Glutamatergic neuron (in vitro differentiated cells): ENCODE results near the gene CYTH1. TPM values are rescaled to one million over a fixed set of nuclear protein-coding genes. Genes with fewer than 3 reads are reported as not detected.

ENCODE experiments used
- DNase-seq: peaks from one replicate; pipeline ENCODE4 v3.0.0; 2022
- H3K27ac Mint-ChIP-seq: one replicate; pipeline ENCODE4 v1.8.0; 2020; ENCODE audit warnings: mild to moderate bottlenecking, mixed read lengths, inconsistent platforms; ENCODE audit not compliant: unreplicated experiment
- H3K27me3 Mint-ChIP-seq: one replicate; pipeline ENCODE4 v1.8.0; 2020; ENCODE audit warnings: mild to moderate bottlenecking, moderate library complexity, mixed read lengths, inconsistent platforms; ENCODE audit not compliant: unreplicated experiment
- H3K36me3 Mint-ChIP-seq: one replicate; pipeline ENCODE4 v1.8.0; 2020; ENCODE audit warnings: mild to moderate bottlenecking, mixed read lengths, inconsistent platforms; ENCODE audit not compliant: unreplicated experiment
- H3K4me1 Mint-ChIP-seq: one replicate; pipeline ENCODE4 v1.8.0; 2020; ENCODE audit warnings: mild to moderate bottlenecking, low read depth, mixed read lengths, inconsistent platforms; ENCODE audit not compliant: unreplicated experiment
- H3K4me3 Mint-ChIP-seq: one replicate; pipeline ENCODE4 v1.8.0; 2020; ENCODE audit warnings: mild to moderate bottlenecking, mixed read lengths, inconsistent platforms; ENCODE audit not compliant: unreplicated experiment
- H3K9me3 Mint-ChIP-seq: one replicate; pipeline ENCODE4 v1.8.0; 2020; ENCODE audit warnings: mild to moderate bottlenecking, moderate library complexity, mixed read lengths, inconsistent platforms; ENCODE audit not compliant: unreplicated experiment
- total RNA-seq: library from RNA; stranded (reverse); fragmentation: NEBNext Ultra II Directional; extraction: Animal tissue kit (Norgen Biotek cat#: 25700); gene quantifications from one replicate; pipeline ENCODE4 v1.2.1, GENCODE V29; 2021; ENCODE audit not compliant: unreplicated experiment
- TF ChIP-seq, protein P1 (sequence below): fragments of 200-600 bp; sonication (generic); IDR thresholded peaks from one replicate; pipeline ENCODE4 v1.5.0; 2021; ENCODE audit not compliant: partially characterized antibody, unreplicated experiment

CYTH1 gene
- total RNA-seq, 1 donor from 2014 or later = 57.2 TPM

DNA sequence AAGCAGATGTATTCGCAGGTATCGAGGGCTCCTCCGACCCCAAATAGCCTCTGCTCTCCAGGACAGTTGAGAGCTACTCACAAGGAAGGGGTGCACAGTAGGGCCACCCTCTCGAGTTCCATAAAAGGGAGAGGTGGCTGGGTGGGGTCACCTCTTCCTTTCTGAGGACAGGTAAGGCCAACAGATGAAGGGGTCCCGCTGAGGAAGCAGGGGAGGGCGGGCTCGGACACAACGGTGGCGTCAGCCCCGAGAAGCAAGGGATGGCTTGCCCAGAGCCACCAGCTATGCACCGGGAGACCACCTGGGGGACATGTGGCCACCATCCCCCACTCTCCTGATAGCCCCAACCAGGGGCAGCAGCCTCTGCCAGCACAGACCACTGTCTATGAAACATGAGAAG lies 15.1 kb upstream of the CYTH1 start:
- peaks cover 4% of the 10 kb centered on the region for H3K36me3 Mint-ChIP-seq
- TF ChIP-seq, protein P1, sequence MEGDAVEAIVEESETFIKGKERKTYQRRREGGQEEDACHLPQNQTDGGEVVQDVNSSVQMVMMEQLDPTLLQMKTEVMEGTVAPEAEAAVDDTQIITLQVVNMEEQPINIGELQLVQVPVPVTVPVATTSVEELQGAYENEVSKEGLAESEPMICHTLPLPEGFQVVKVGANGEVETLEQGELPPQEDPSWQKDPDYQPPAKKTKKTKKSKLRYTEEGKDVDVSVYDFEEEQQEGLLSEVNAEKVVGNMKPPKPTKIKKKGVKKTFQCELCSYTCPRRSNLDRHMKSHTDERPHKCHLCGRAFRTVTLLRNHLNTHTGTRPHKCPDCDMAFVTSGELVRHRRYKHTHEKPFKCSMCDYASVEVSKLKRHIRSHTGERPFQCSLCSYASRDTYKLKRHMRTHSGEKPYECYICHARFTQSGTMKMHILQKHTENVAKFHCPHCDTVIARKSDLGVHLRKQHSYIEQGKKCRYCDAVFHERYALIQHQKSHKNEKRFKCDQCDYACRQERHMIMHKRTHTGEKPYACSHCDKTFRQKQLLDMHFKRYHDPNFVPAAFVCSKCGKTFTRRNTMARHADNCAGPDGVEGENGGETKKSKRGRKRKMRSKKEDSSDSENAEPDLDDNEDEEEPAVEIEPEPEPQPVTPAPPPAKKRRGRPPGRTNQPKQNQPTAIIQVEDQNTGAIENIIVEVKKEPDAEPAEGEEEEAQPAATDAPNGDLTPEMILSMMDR = no peak

DNA sequence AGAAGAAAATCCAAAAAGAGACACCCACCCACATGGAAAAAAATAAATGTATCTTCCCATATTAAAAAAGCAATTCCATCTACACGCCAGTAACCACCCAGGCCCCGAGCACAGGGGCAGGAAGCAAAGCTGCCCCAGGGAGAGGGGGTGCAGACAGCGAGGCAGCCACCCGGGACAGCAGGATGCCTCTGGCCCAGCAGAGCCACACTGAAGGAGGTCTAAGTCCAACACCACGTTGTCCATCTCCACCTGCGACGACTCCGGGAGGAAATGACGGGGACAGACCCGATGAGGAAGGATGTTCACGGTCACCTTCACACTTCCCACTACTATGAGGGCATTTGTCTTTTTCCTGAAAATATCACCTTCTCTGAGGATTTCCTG lies 14.4 kb upstream of the CYTH1 start:
- Mint-ChIP-seq H3K27ac (no peak overlapping the region), H3K4me3 (no peak overlapping the region), H3K36me3 (peaks cover 4% of the 10 kb centered on the region), H3K27me3 (peaks cover 6% of the 10 kb centered on the region), H3K4me1 (peaks cover 8% of the 10 kb centered on the region), H3K9me3 (peaks cover 3% of the 10 kb centered on the region)
- no peak for DNase-seq
- TF ChIP-seq, protein P1 = no peak

More for the DNA sequence above, 15.1 kb upstream of the CYTH1 start:
- Mint-ChIP-seq H3K9me3 (peaks cover 1% of the 10 kb centered on the region), H3K4me1 (peaks cover 2% of the 10 kb centered on the region), H3K27me3 (peaks cover 6% of the 10 kb centered on the region), H3K27ac (no peak overlapping the region), H3K4me3 (no peak overlapping the region)
- DNase-seq = no peak

DNA sequence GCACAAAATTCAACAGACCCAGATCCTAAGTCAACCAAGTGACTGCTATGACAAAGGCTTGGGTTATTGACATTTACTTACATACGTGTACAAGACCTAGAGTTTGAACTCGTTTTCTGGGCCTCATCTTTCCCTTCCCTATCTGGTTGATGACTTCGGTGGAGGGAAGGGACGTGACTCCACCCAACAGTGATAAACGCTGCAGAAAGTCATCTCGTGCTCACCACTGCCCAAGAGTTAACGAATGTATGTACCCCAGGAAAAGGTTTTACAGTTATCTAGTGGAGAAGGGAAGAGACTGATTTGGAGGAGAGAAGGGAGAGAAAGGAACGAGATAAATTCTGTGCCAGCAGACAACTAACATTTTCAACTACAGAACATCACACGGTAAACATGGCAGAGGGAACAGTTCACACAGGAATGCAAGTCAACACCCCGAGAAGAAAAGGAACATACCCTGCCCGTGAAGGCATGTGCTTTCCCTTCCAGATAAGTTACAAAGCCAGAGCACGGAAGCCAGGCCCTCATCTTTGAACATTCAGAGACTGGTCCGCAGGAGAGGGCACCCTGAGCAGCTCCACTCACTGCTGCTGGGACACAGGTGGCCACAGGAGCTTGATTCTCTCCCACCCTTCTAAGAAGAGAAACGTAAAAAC lies 13.9 kb upstream of the CYTH1 start:
- H3K27me3 Mint-ChIP-seq = peaks cover 6% of the 10 kb centered on the region
- no peak for DNase-seq

DNA sequence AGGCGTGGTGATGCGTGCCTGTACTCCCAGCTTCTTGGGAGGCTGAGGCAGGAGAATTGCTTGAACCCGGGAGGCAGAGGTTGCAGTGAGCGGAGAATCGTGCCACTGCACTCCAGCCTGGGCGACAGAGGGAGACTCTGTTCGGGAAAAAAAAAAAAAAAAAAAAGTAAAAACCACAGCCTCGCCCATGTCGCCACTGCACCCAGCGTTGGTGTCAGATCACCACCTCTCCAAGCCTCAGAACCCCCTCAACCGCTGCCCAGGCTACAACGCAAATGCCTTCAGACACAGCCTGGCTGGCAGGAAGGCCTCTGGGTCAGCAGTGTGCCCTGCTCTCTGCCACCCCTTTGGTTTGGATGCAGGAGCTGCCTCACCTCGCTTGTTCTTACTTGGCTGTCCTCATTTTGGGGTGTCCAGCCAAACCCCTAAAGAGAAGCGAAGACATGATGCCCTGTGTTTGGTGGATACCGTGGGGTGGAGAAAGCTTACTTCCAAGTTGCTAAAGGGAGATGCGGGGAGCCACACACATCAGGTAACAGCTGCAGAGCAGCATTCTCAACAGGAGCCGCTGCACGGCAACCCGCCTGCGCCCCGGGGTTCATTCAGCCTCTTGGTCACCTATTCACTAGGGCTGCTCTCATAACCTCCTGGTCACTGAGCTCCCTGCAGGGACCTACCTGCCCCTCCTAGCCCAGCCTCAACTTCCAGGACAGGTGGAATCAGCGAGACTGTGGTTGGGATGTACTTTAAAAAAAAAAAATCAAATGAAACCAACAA lies 13.0 kb upstream of the CYTH1 start:
- Mint-ChIP-seq H3K4me3 (no peak overlapping the region), H3K27ac (no peak overlapping the region)
- TF ChIP-seq, protein P1 = no peak

More for the DNA sequence above, 13.9 kb upstream of the CYTH1 start:
- TF ChIP-seq, protein P1 = no peak
- Mint-ChIP-seq H3K9me3 (peaks cover 3% of the 10 kb centered on the region), H3K27ac (no peak overlapping the region), H3K4me1 (peaks cover 10% of the 10 kb centered on the region), H3K36me3 (peaks cover 4% of the 10 kb centered on the region), H3K4me3 (no peak overlapping the region)

DNA sequence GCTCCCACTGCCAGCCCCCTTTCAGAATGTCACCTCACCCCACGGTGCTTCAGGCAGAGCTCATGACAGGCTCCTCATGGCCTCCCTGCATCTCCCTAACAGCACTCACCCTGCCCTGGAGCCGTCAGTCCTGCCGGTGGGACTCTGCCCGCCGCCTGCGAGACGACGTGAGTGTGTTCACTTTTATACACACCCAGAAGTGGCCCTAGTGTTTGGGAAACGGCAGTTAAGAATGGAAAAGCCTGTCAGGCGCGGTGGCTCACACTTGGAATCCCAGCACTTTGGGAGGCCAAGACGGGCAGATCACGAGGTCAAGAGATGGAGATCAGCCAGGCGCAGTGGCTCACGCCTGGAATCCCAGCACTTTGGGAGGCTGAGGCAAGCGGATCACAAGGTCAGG lies 12.3 kb upstream of the CYTH1 start:
- peaks cover 12% of the 10 kb centered on the region for H3K4me1 Mint-ChIP-seq
- H3K4me3 Mint-ChIP-seq = no peak overlapping the region
- peaks cover 4% of the 10 kb centered on the region for H3K36me3 Mint-ChIP-seq
- no peak overlapping the region for H3K27ac Mint-ChIP-seq
- peaks cover 5% of the 10 kb centered on the region for H3K9me3 Mint-ChIP-seq
- no peak for DNase-seq
- TF ChIP-seq, protein P1 = no peak
- peaks cover 8% of the 10 kb centered on the region for H3K27me3 Mint-ChIP-seq

More for the DNA sequence above, 13.0 kb upstream of the CYTH1 start:
- H3K27me3 Mint-ChIP-seq = peaks cover 6% of the 10 kb centered on the region
- H3K36me3 Mint-ChIP-seq = peaks cover 4% of the 10 kb centered on the region
- H3K4me1 Mint-ChIP-seq = peaks cover 10% of the 10 kb centered on the region
- no peak for DNase-seq
- H3K9me3 Mint-ChIP-seq = peaks cover 3% of the 10 kb centered on the region
